Right hindlimb (tissue), 1 donor: ENCODE measurements around the gene PROCA1.
A peak's percentile ranks its signal among the peaks of the same experiment; 100 is the strongest.

ENCODE experiments used
- DNase-seq: peaks from one replicate; pipeline ENCODE4 v3.0.0-alpha.2; 2018

Gene PROCA1

DNA sequence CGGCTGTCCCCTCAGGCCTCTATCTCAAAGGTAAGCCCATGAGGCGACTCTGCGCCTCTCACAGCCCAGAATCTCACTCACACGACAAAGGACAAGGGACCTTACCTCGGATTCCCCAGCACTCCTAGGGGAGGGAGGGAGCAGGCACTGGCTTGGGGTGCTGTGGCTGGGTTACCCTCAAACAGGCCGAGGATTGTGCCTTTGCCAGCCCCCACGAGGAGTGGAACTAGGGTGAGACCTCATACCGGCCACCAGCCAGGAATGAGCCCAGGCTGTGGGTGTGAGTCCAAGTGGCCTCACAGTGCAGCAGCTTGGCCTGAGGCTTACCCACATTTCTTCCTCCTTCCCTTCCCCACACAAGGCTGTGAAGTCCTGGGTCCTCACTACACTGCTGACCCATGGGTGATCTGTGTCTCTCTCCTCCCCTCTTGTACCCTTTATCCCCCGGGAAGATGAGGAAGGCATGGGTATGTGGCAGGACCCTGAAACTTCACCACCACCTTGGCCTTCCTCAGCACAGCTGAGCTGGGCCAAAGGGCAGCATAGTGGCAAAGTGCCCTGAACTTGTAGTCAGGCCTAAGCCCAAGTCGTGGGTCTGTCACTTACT, 5.9 kb downstream of the PROCA1 start:
- DNase-seq: no peak

- no peak for DNase-seq
These were observed 6.5 kb downstream of the PROCA1 start for GRCh38 chr17:28705074-28705659.

- no peak for DNase-seq
These were observed 7.3 kb downstream of the PROCA1 start for GRCh38 chr17:28704219-28704858.

DNA sequence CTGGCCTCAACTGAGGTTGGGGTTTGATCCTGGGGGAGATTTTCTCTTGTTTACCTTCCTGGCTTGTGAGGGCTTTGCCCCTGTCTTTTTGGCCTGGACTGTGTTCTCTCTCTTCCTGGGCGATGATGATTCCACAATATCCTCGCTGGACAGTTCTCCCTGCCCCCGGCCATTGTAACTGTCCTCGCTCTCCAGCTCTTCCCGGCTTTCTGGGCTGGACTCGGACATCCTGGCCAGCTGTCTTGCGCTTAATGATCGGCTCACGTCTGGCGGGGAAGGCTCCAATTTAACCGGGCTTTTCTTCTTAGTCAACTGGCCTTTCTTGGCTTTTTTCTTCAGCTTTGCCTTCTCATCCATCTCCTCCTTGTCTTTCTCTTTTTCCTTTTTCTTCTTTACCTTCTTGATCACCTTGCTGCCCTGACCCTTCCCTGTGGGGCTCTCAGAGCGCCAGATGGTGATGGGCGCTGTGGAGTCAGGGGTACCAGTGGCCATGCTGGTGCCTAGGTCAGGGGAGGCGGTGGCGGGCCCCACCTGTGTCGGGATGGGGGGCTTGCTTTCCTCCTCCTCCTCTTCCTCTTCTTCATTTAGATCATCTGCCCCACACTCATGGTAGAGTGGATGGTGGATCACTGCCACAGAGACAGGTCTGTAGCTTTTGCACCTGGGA, 8.0 kb downstream of the PROCA1 start:
- DNase-seq: no peak

DNA sequence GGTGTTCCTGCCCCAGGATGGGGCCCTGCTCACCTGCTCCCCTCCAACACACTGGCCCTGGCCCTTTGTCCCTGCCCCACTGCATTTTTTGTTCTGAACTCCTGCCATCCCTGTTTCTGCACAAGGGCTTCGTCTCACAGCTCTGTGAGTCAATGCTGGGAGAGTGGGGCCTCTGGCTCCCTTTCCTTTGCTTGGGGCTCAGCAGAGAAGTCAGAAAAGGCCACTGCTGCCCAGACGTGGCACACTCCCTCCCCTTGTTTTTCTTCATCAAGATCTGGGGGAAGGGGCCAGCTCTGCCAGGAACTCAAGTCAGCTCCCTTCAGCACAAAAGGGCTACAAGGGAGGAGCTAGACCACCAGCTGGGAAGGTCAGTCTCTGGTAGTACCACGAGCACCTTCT, 8.9 kb downstream of the PROCA1 start:
- no peak for DNase-seq

GRCh38 chr17:28702026-28702751, 9.5 kb downstream of the PROCA1 start:
- no peak for DNase-seq

GRCh38 chr17:28700830-28701492, 10.7 kb downstream of the PROCA1 start:
- no peak for DNase-seq

DNA sequence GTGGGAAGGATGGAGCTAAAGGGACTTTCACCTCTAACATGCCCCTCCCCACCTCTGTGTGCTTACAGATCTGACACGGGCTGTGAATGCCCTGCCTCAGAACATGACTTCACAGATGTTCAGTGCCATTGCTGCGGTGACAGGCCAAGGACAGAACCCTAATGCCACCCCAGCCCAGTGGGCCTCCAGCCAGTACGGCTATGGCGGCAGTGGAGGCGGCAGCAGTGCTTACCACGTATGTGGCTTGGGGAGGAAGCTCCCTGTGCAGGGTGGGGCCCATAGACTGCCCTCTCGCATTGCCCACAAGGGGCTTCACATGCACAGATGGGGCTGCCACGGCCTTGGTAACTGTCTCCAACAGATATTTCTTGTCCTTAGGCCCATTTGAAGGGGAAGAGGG, 11.4 kb downstream of the PROCA1 start:
- DNase-seq: no peak

- no peak for DNase-seq
These were observed 13.3 kb downstream of the PROCA1 start for GRCh38 chr17:28698253-28698941.

DNA sequence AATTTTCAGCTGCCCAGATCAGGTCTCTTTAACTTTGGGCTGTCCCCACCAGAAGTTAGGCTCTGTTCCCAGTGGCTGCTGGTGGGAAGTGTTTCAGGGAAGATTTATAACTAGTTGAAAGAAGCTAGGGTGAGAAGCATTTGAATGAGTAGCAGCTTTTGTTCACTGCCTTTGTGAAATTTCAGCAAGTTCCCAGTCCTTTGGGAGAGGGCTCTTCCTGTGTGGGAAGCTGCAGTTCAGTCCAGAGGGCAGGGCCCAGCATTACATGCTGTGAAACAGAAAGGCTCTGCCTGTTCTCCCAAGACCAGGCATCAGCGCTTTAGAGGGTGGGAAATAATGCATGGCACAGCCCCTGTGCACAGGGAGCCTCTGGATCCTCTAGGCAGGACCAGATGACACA, 17.8 kb downstream of the PROCA1 start:
- peak; percentile 1 for DNase-seq

DNA sequence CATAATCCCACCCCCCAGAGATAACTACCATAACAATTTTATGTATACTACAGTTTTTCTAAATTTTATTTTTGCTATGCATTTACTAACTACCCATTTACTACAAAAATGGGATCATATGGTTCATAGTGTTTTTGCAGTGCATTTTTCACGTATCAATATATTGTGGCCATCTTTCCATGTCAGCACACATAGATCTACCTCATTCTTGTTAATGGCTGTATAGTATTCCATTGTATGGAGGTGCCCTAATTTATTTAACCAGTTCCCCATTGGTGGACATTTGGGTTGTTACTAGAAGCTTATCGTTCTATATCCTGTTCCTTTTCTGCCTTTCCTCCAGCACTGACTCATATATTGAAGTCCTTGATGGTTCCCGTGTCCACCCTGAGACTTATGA, 22.7 kb downstream of the PROCA1 start:
- no peak for DNase-seq

DNA sequence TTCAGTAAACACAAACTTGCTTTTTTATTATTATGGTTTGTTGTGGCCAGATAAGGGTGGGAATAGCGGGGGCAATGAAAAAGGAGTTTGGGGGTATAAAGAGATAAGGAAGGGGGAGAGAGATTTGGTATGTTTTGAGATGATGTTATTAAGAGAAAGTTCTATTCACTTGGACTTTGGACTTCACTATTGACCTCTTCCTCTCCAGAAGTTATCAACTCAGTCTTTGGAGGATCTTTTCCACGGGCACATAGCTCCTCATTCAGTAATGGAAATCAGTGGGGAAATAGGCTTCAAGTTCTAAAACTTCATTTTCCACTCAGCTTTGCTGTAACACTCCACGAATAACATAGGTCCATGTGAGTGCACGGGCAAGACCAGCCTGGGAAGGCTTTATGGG, 23.2 kb downstream of the PROCA1 start:
- DNase-seq: no peak

GRCh38 chr17:28686296-28686695, 25.4 kb downstream of the PROCA1 start:
- no peak for DNase-seq

DNA sequence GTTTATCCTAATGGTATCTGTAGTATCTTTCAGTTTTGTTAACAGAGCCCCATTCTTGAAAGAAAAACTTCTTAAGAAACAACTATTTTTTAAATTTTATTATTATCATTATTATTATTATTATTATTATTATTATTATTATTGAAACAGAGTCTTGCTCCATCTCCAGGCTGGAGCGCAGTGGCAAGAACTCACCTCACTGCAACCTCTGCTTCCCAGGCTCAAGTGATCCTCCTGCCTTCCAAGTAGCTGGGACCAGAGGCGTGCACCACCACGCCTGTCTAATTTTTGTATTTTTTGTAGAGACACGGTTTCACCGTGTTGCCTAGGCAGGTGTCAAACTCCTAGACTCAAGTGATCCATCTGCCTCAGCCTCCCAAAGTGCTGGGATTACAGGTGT, 26.3 kb downstream of the PROCA1 start:
- DNase-seq: no peak

GRCh38 chr17:28684963-28685362, 26.7 kb downstream of the PROCA1 start:
- no peak for DNase-seq

GRCh38 chr17:28682655-28683054, 29.0 kb downstream of the PROCA1 start:
- no peak for DNase-seq

GRCh38 chr17:28675980-28676379, 35.7 kb downstream of the PROCA1 start:
- DNase-seq: no peak

DNA sequence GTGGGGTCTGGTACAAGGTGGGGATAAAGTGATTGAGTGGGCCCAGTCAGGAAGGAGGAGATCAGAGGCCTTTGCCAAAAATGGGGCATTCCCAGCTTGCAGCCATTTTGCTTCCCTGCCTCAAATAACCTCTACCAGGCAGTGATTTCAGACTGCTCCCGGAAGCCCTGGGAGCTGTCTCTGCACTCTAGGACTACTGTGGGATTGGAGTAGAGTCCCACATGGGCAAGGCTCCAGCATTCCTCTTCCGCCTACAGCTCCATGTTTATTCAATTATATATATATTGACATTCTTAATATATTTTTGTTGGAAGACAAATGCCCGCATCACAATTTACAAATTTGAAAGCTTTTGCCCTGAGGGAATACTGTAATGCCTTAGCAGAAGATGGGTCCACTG, 36.2 kb downstream of the PROCA1 start:
- DNase-seq: no peak

- no peak for DNase-seq
These were observed 41.8 kb downstream of the PROCA1 start for GRCh38 chr17:28669918-28670317.

DNA sequence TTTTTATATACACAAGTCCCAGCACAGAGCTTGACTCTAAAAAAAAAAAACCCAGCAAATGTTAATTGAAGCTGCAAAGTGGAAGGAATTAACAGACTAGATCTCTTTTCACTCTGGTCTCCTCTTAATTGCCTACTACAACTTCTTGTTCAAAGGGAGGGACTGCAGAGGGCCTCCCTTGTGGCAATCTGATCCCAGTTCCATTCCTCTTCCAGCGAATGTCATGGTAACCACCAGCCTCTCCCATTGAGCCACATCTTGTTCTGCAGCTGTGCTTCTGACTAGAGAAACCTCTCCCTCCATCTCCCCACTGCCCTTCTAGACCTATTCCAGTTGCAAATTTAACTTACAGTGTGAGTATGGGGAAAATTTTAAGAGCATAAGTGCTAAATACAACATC, 43.8 kb downstream of the PROCA1 start:
- DNase-seq: no peak

- DNase-seq: no peak
These were observed 45.7 kb downstream of the PROCA1 start for GRCh38 chr17:28665994-28666393.

DNA sequence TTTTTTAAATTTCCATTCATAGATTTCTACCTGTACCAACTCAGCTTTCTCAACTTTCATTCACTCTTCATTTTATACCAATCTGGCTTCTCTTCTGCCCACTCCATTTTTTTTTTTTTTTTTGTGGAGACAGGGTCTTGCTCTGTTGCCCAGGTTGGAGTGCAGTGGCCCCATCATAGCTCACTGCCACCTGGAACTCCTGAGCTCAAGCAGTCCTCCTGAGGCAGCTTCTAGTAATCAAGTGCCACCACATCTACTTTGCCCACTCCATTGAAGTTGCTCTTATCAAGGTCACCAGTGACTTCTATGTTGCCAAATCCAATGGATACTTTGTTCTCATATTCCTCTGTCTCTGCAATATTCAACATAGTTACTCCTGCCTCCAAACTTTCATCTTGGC, 48.0 kb downstream of the PROCA1 start:
- no peak for DNase-seq

DNA sequence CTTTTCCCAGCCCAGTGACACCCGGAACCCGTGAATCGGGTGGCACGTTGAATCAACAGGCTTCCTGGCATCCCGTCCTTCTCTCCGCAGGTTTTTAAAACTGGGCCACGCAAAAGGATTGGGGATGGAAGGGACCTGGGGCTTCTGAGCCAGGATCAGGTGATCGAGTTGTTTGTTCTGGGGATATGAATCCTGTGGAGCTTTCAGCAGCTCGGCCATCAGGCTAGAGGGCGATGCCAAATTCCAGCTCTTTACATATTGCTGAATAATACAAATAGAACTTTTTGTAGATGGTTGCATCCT, 49.2 kb downstream of the PROCA1 start:
- DNase-seq: no peak
